ENCODE results near the gene MFSD12. TPM values are rescaled to one million over a fixed set of nuclear protein-coding genes. Genes with fewer than 3 reads are reported as not detected.

The MFSD12 gene
- polyA plus RNA-seq, 5 donors: 28.1 to 48.9 (median 36.4) TPM

Other genes starting within 250 kb of the MFSD12 start
- gene NFIC, start 191.0 kb downstream of the MFSD12 start, polyA plus RNA-seq (ENCODE audit: insufficient read depth in 1 of 5, insufficient read length in 5 of 5, low replicate concordance in 1 of 5): 10 to 100 TPM; 31.3 to 72.3 (median 36.8) TPM
- gene SMIM24, start 77.1 kb downstream of the MFSD12 start, polyA plus RNA-seq (ENCODE audit: insufficient read depth in 1 of 5, insufficient read length in 5 of 5, low replicate concordance in 1 of 5): 1 to 10 TPM in 3 of 5 donors, under 1 TPM in 2; 0.59 to 3.7 (median 1.1) TPM
- not detected for gene SMIM44, start 74.1 kb downstream of the MFSD12 start, polyA plus RNA-seq (ENCODE audit: insufficient read depth in 1 of 5, insufficient read length in 5 of 5, low replicate concordance in 1 of 5)
- gene DOHH, start 56.9 kb downstream of the MFSD12 start, polyA plus RNA-seq (ENCODE audit: insufficient read depth in 1 of 5, insufficient read length in 5 of 5, low replicate concordance in 1 of 5): 10 to 100 TPM in 1 of 5 donors, 1 to 10 TPM in 4; 4.4 to 11.5 (median 6.6) TPM
- gene FZR1, start 51.3 kb downstream of the MFSD12 start, polyA plus RNA-seq (ENCODE audit: insufficient read depth in 1 of 5, insufficient read length in 5 of 5, low replicate concordance in 1 of 5): 10 to 100 TPM; 37.0 to 63.1 (median 50.3) TPM
- 1 to 10 TPM; 2.3 to 7.5 (median 4.6) TPM for gene TEKTIP1, start 18.4 kb downstream of the MFSD12 start, polyA plus RNA-seq (ENCODE audit: insufficient read depth in 1 of 5, insufficient read length in 5 of 5, low replicate concordance in 1 of 5)
- gene HMG20B, start 15.4 kb upstream of the MFSD12 start, polyA plus RNA-seq (ENCODE audit: insufficient read depth in 1 of 5, insufficient read length in 5 of 5, low replicate concordance in 1 of 5): 100 to 1,000 TPM in 1 of 5 donors, 10 to 100 TPM in 4; 72.5 to 129 (median 85.3) TPM
- 1 to 10 TPM; 3.9 to 6.3 (median 4.2) TPM for gene GIPC3, start 27.9 kb upstream of the MFSD12 start, polyA plus RNA-seq (ENCODE audit: insufficient read depth in 1 of 5, insufficient read length in 5 of 5, low replicate concordance in 1 of 5)
- gene TBXA2R, start 49.3 kb upstream of the MFSD12 start, polyA plus RNA-seq (ENCODE audit: insufficient read depth in 1 of 5, insufficient read length in 5 of 5, low replicate concordance in 1 of 5): 1 to 10 TPM; 1.6 to 3.8 (median 2.7) TPM
- 10 to 100 TPM; 18.4 to 34.7 (median 26.0) TPM for gene CACTIN, start 69.2 kb upstream of the MFSD12 start, polyA plus RNA-seq (ENCODE audit: insufficient read depth in 1 of 5, insufficient read length in 5 of 5, low replicate concordance in 1 of 5)
- 10 to 100 TPM; 16.6 to 32.1 (median 23.6) TPM for gene PIP5K1C, start 142.9 kb upstream of the MFSD12 start, polyA plus RNA-seq (ENCODE audit: insufficient read depth in 1 of 5, insufficient read length in 5 of 5, low replicate concordance in 1 of 5)
- 10 to 100 TPM in 4 of 5 donors, 1 to 10 TPM in 1; 9.4 to 20.0 (median 16.0) TPM for gene TJP3, start 150.8 kb upstream of the MFSD12 start, polyA plus RNA-seq (ENCODE audit: insufficient read depth in 1 of 5, insufficient read length in 5 of 5, low replicate concordance in 1 of 5)
- 10 to 100 TPM; 11.0 to 23.3 (median 18.1) TPM for gene APBA3, start 204.1 kb upstream of the MFSD12 start, polyA plus RNA-seq (ENCODE audit: insufficient read depth in 1 of 5, insufficient read length in 5 of 5, low replicate concordance in 1 of 5)
- 10 to 100 TPM; 22.2 to 46.5 (median 24.4) TPM for gene MRPL54, start 205.1 kb upstream of the MFSD12 start, polyA plus RNA-seq (ENCODE audit: insufficient read depth in 1 of 5, insufficient read length in 5 of 5, low replicate concordance in 1 of 5)
- not detected for gene RAX2, start 214.6 kb upstream of the MFSD12 start, polyA plus RNA-seq (ENCODE audit: insufficient read depth in 1 of 5, insufficient read length in 5 of 5, low replicate concordance in 1 of 5)
- 1 to 10 TPM in 4 of 5 donors, under 1 TPM in 1; 0.84 to 2.7 (median 1.1) TPM for gene MATK, start 228.8 kb upstream of the MFSD12 start, polyA plus RNA-seq (ENCODE audit: insufficient read depth in 1 of 5, insufficient read length in 5 of 5, low replicate concordance in 1 of 5)